Endothelial cell of umbilical vein (primary cell): Measurements from ENCODE around the gene CABLES1. TPM values are rescaled to one million over a fixed set of nuclear protein-coding genes. Genes with fewer than 3 reads are reported as not detected.
A peak's percentile ranks its signal among the peaks of the same experiment; 100 is the strongest.

Source experiments
- BruUV-seq: library from RNA; stranded (reverse); fragments of 400-500 nt; replicated peaks from 2 replicates; lab custom pipeline; 2021; lab: Mats Ljungman, UMichigan
- CTCF ChIA-PET: fragments of 300-600, 350-600 bp; sonication (Branson Sonifier 250); formaldehyde crosslinking; loops from one replicate; lab custom pipeline; 2021; ENCODE audit warnings: antibody characterized with exemption, inconsistent platforms; lab: Charles Lee
- POLR2A ChIA-PET: fragments of 300-600, 350-600 bp; sonication (Branson Sonifier 250); formaldehyde crosslinking; loops from one replicate; lab custom pipeline; 2021; ENCODE audit warnings: antibody characterized with exemption, inconsistent platforms; lab: Charles Lee
- DNase-seq: peaks from one replicate; pipeline ENCODE4 v3.0.0-alpha.2; 2011; ENCODE audit warnings: low read depth, low spot score
- FAIRE-seq: peaks from 2 replicates; lab custom pipeline; 2011; peaks lifted over from hg19 to GRCh38; lab: Jason Lieb, UNC
- H2AFZ ChIP-seq: 2 replicates; pipeline ENCODE4 v1.6.0; 2012; ENCODE audit warnings: low read depth, low read length, control low read depth, inconsistent platforms
- H3K27ac ChIP-seq: 2 replicates; pipeline ENCODE4 v1.5.1; 2011; ENCODE audit warnings: low read depth, mild to moderate bottlenecking, control low read depth, low read length, moderate library complexity; ENCODE audit not compliant: insufficient read depth
- H3K27me3 ChIP-seq, 2 experiments: 2 replicates each; pipeline versions ENCODE4 v1.6.0 to v1.6.1; 2011; ENCODE audit warnings: low read length in 2 of 2, mixed read lengths in 1 of 2; ENCODE audit not compliant: control insufficient read depth in 2 of 2, insufficient read depth in 2 of 2
- H3K36me3 ChIP-seq, 2 experiments: 2 replicates in 1 of 2; 3 replicates in 1 of 2; pipeline ENCODE4 v1.5.1; 2011; ENCODE audit warnings: low read length in 2 of 2, mild to moderate bottlenecking in 1 of 2, moderate library complexity in 1 of 2; ENCODE audit not compliant: control insufficient read depth in 2 of 2, insufficient read depth in 2 of 2; ENCODE audit errors: extremely low read depth in 1 of 2
- H3K4me1 ChIP-seq: 3 replicates; pipeline ENCODE4 v1.5.1; 2011; ENCODE audit warnings: mild to moderate bottlenecking, low read length; ENCODE audit not compliant: control insufficient read depth, insufficient read depth; ENCODE audit errors: extremely low read depth
- H3K4me2 ChIP-seq: 2 replicates; pipeline ENCODE4 v1.6.1; 2011; ENCODE audit warnings: low read length, control low read depth, mixed read lengths; ENCODE audit not compliant: insufficient read depth
- H3K4me3 ChIP-seq, 3 experiments: fragments of 200-600 bp in 1 of 3; sonication (generic), shearing (Covaris generic) in 1 of 3; replicated peaks in 1 of 3; 2 replicates each; pipeline ENCODE4 v1.5.1; 2011 to 2016; ENCODE audit warnings: control low read depth in 3 of 3, low read length in 3 of 3, mild to moderate bottlenecking in 2 of 3, inconsistent platforms in 1 of 3, low read depth in 1 of 3, moderate library complexity in 1 of 3; ENCODE audit not compliant: insufficient read depth in 1 of 3
- H3K79me2 ChIP-seq: 2 replicates; pipeline ENCODE4 v1.6.0; 2012; ENCODE audit warnings: low read length, inconsistent platforms; ENCODE audit not compliant: control insufficient read depth, insufficient read depth
- H3K9ac ChIP-seq: replicated peaks from 2 replicates; pipeline ENCODE3; 2011; ENCODE audit warnings: low read length, control low read depth; ENCODE audit not compliant: insufficient read depth; ENCODE audit errors: extremely low read depth
- H3K9me1 ChIP-seq: replicated peaks from 3 replicates; pipeline ENCODE4 v1.6.0; 2011; ENCODE audit warnings: mild to moderate bottlenecking, low read length; ENCODE audit not compliant: control insufficient read depth, insufficient read depth; ENCODE audit errors: extremely low read depth
- H3K9me3 ChIP-seq: replicated peaks from 2 replicates; pipeline ENCODE4 v1.5.1; 2012; ENCODE audit warnings: low read length, inconsistent platforms; ENCODE audit not compliant: control insufficient read depth, insufficient read depth
- H4K20me1 ChIP-seq: replicated peaks from 2 replicates; pipeline ENCODE3; 2011; ENCODE audit warnings: mild to moderate bottlenecking, low read length; ENCODE audit not compliant: control insufficient read depth, insufficient read depth; ENCODE audit errors: extremely low read depth
- CTCF ChIP-seq, 2 donors: IDR thresholded peaks; 1 replicate in 1 of 2; 2 replicates in 1 of 2; pipeline ENCODE4 v1.5.1; 2011; ENCODE audit warnings: low read length in 2 of 2, mild to moderate bottlenecking in 2 of 2, moderate library complexity in 2 of 2, control low read depth in 1 of 2, inconsistent platforms in 1 of 2, low read depth in 1 of 2; ENCODE audit not compliant: insufficient read depth in 1 of 2; ENCODE audit errors: extremely low read depth in 1 of 2
- EZH2 ChIP-seq: IDR thresholded peaks from 2 replicates; pipeline ENCODE4 v1.6.1; 2012; ENCODE audit warnings: borderline replicate concordance, low read depth, mild to moderate bottlenecking, moderate library complexity, low read length, inconsistent platforms; ENCODE audit not compliant: severe bottlenecking
- FOS ChIP-seq: IDR thresholded peaks from 2 replicates; pipeline ENCODE4 v1.6.1; 2011; ENCODE audit warnings: mild to moderate bottlenecking, low read length, moderate library complexity, borderline replicate concordance; ENCODE audit not compliant: insufficient read depth
- GATA2 ChIP-seq: IDR thresholded peaks from 2 replicates; pipeline ENCODE4 v1.7.0; 2011; ENCODE audit warnings: low read depth, mild to moderate bottlenecking, moderate library complexity, mixed read lengths, low read length; ENCODE audit not compliant: insufficient read length, insufficient read depth
- JUN ChIP-seq: IDR thresholded peaks from 2 replicates; pipeline ENCODE4 v1.6.1; 2011; ENCODE audit warnings: borderline replicate concordance, low read depth; ENCODE audit not compliant: insufficient read length, insufficient read depth
- MAX ChIP-seq: IDR thresholded peaks from 2 replicates; pipeline ENCODE4 v1.6.1; 2011; ENCODE audit not compliant: insufficient read depth, insufficient read length
- MYC ChIP-seq: IDR thresholded peaks from one replicate; pipeline ENCODE4 v1.6.1; 2011; ENCODE audit warnings: mild to moderate bottlenecking, low read depth, low read length
- POLR2A ChIP-seq: IDR thresholded peaks from 2 replicates; pipeline ENCODE4 v1.6.1; 2012; ENCODE audit warnings: low read depth, mild to moderate bottlenecking, control low read depth, low read length
- POLR2AphosphoS5 ChIP-seq: IDR thresholded peaks from 2 replicates; pipeline ENCODE4 v1.6.1; 2012; ENCODE audit warnings: low read depth, mild to moderate bottlenecking, control low read depth, low read length, moderate library complexity; ENCODE audit not compliant: insufficient read depth
- dilution Hi-C: fragments of 300-500 bp; cut with MboI; formaldehyde crosslinking; loops from one replicate; pipeline ENCODE4 v1.15.0; 2019; ENCODE audit warnings: low sequenced_read_pairs; ENCODE audit not compliant: extremely low pct_ligation_motif_present
- intact Hi-C: fragments of 100-400 bp; cut with micrococcal nuclease; formaldehyde crosslinking; loops from one replicate; pipeline ENCODE4 v1.10.0; 2022
- polyA plus RNA-seq, 4 experiments: library from polyadenylated mRNA; depleted of rRNA in 3 of 4; stranded (reverse) in 3 of 4; unstranded in 1 of 4; fragments of >200 nt; gene quantifications; 2 replicates each; pipeline versions ENCODE4 v1.2.1 to v1.2.3, GENCODE V29; 2011 to 2012; ENCODE audit warnings: missing spikeins in 1 of 4
- total RNA-seq: library from RNA; stranded (reverse); gene quantifications from 2 replicates; pipeline ENCODE4 v1.2.3, GENCODE V29; 2021

The CABLES1 gene
- total and polyA plus RNA-seq, 2 donors (not counting 3 experiments of a cell fraction or from before 2014, with no cell fraction given) = 40.2 to 71.1 TPM

GRCh38 chr18:23269928-23270327 lies 134.6 kb downstream of the CABLES1 start:
- ChIA-PET POLR2A (no interaction called here), CTCF (no interaction called here)

DNA sequence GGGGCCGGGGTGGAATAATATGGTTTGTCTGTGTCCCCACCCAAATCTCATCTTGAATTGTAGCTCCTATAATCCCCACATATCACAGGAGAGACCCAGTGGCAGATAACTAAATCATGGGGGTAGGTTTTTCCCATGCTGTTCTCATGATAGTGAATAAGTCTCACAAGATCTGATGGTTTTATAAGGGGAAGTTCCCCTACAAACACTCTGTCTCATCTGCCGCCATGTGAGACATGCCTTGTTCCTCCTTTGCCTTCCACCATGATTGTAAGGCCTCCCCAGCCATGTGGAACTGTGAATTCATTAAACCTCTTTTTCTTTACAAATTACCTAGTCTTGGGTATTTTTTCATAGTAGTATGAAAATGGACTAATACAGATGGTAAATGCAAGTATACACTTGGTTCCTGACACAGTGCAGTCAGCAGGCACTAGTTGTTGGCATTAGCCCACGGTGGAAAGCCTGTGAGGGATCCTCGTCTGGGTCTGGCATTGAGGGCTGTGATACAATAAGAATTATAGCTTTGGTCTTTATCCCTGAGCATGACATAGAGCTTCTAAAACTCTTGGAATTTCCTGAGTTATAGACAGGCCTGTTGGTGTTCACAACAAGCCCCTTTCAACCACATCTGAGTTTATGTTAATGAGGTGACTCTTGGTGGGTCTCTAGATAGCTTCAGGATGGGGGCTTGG lies 135.8 kb downstream of the CABLES1 start:
- intact Hi-C loops = loop anchor here (1.0 kb wide), 1 partner anchor 32 kb away; no protein-coding TSS in a partner anchor
- CTCF ChIA-PET = interaction anchor here (1.0 to 1.3 kb wide), 3 partner anchors 13 to 107 kb away, joined by 3 to 5 read pairs (median 3); no protein-coding TSS in a partner anchor
- peak overlapping the region; percentile 25 for H3K27ac ChIP-seq

More at GRCh38 chr18:23269928-23270327, 134.6 kb downstream of the CABLES1 start:
- Histone ChIP-seq H3K9me3 (no peaks in the 10 kb centered on the region), H3K27ac (no peak overlapping the region), H3K9me1 (no peaks in the 10 kb centered on the region), H3K4me3 (no peak overlapping the region), H3K36me3 (no peaks in the 10 kb centered on the region), H3K4me2 (no peak overlapping the region), H4K20me1 (no peaks in the 10 kb centered on the region), H3K27me3 (no peaks in the 10 kb centered on the region), H3K9ac (no peak overlapping the region), H3K79me2 (no peaks in the 10 kb centered on the region), H3K4me1 (peaks cover 14% of the 10 kb centered on the region), H2AFZ (no peak overlapping the region)
- DNase-seq (no peak), FAIRE-seq (no peak)
- BruUV-seq = no TSS peak
- dilution Hi-C loops = no loop called here
- TF ChIP-seq MYC (no peak), POLR2A (no peak)
- intact Hi-C loops = loop anchor here (1.0 kb wide), 1 partner anchor 10 kb away; no protein-coding TSS in a partner anchor

More for the DNA sequence above, 135.8 kb downstream of the CABLES1 start:
- Histone ChIP-seq H3K79me2 (no peaks in the 10 kb centered on the region), H3K4me1 (peaks cover 14% of the 10 kb centered on the region), H2AFZ (no peak overlapping the region), H4K20me1 (no peaks in the 10 kb centered on the region), H3K4me2 (no peak overlapping the region), H3K9ac (no peak overlapping the region), H3K4me3 (no peak overlapping the region), H3K9me3 (no peaks in the 10 kb centered on the region), H3K9me1 (no peaks in the 10 kb centered on the region), H3K27me3 (no peaks in the 10 kb centered on the region), H3K36me3 (no peaks in the 10 kb centered on the region)
- POLR2A ChIA-PET = no interaction called here
- dilution Hi-C loops = no loop called here
- no peak for TF ChIP-seq MAX
- no peak for TF ChIP-seq POLR2A
- no peak for TF ChIP-seq GATA2
- TF ChIP-seq JUN = no peak
- TF ChIP-seq MYC = no peak
- no peak for TF ChIP-seq CTCF (IDR thresholded peaks at IDR 0.05; ENCODE audit: extremely low read depth in 1 of 2, insufficient read depth in 1 of 2, low read depth in 1 of 2, low read length in 2 of 2)
- TF ChIP-seq EZH2 = no peak
- no peak for TF ChIP-seq FOS
- no peak for TF ChIP-seq POLR2AphosphoS5
- DNase-seq (peak; percentile 71), FAIRE-seq (peak; percentile 15)
- no TSS peak for BruUV-seq
